Esophagus muscularis mucosa (tissue), 3 donors: ENCODE results near the gene ARHGAP5.
"Not testable (repeated sequence)": the region's sequence is repeated elsewhere in the genome, so short reads cannot be mapped to it uniquely, and the experiment has no call there.

Experiments used
- CTCF ChIP-seq, 3 experiments: fragments of 200-600 bp in 2 of 3; fragments of 450-650 bp in 1 of 3; sonication (generic) in 2 of 3; IDR thresholded peaks; one replicate each; pipeline ENCODE4 v1.5.1; 2017 to 2019; ENCODE audit warnings: antibody characterized with exemption in 3 of 3, mild to moderate bottlenecking in 2 of 3, moderate library complexity in 1 of 3
- POLR2A ChIP-seq: fragments of 450-650 bp; IDR thresholded peaks from one replicate; pipeline ENCODE4 v1.6.1; 2017; ENCODE audit warnings: antibody characterized with exemption, moderate library complexity, mild to moderate bottlenecking, low read depth

- not testable (repeated sequence) for TF ChIP-seq CTCF (IDR thresholded peaks at IDR 0.05); POLR2A
Observed at GRCh38 chr14:32131689-32132088, 54.6 kb downstream of the ARHGAP5 start.
